HG02938 (cell line): ENCODE measurements around the gene NEK11.

Source experiments
- ATAC-seq: cut with Tn5 transposase; IDR thresholded peaks from one replicate; pipeline ENCODE4 v1.9.1; 2021; ENCODE audit warnings: mild to moderate bottlenecking, moderate library complexity; ENCODE audit not compliant: unreplicated experiment

The NEK11 gene

DNA sequence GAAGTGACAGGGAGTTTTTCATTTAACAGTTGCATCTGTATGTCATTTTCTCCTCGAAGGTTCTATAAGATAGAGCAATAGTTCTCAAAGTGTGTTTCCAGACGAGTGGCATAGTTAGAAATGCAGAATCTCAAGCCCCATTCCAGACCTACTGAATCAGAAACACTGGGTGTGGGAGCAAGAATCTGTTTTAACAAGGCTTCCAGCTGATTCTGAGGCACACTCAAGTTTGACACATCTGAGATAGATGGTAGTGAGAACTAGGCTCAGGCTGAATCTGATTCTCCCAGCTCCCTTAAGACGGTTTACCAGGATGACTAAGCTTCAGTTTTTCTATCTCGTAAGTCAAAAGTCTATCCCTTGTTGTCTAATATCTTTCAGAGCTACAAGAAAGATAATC lies 195.1 kb downstream of the NEK11 start:
- ATAC-seq: no peak

DNA sequence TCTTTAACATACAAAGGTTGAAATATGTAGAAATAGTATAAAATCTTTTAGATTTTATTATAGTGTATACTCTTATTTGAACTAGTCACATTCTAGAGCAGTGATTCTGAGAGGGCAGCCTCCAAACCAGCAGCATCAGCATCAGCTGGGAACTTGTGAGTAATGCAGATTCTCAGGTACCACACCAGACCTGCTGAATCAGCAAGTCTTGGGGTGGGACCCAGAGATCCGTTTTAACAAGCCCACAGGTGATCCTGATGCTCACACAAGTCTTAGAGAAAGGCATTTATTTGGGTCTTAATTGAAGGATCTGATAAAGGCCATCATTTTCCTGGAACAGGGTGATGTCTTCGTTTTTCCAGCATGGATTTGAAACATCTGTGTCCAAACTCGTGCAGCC lies 195.9 kb downstream of the NEK11 start:
- no peak for ATAC-seq

DNA sequence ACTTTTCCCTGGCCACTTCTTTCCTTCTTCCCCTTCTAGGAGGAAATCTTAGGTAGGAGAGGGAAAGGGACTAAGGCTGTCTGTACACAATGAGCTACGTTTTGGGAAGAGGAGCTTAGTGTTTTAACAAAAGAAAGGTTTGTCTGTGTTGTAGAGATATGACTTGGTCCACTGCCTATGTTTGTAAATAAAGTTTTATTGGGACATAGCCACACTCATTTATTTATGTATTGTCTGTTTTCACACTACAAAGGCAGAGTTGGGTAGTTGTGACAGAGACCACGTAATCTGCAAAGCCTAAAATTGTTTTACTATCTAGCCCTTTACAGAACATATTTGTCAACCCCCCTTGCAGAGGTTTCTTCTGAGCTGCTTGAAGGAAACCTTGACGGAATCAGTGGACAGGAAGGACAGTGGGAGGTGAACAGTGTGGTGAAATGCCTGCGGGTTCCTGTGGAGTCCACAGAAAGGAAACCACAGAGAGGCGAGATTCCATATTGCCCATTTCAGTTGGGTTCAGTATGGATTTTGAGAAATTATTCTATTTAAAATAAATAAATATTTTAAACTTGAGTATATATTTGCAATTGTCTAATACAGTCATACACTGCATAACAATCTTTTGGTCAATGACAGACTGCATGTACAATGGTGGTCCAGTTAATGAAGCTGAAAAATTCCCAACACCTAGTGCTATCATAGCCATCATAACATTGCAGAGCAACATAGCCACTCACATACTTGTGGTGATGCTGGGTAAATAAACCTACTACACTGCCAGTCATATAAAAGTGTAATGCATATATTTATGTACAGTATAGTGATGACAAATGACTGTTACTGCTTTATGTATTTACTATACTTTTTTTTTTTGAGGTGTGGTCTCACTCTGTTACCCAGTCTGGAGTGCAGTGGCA lies 197.0 kb downstream of the NEK11 start:
- ATAC-seq: no peak

- no peak for ATAC-seq
These were observed 198.3 kb downstream of the NEK11 start for GRCh38 chr3:131224886-131225550.

DNA sequence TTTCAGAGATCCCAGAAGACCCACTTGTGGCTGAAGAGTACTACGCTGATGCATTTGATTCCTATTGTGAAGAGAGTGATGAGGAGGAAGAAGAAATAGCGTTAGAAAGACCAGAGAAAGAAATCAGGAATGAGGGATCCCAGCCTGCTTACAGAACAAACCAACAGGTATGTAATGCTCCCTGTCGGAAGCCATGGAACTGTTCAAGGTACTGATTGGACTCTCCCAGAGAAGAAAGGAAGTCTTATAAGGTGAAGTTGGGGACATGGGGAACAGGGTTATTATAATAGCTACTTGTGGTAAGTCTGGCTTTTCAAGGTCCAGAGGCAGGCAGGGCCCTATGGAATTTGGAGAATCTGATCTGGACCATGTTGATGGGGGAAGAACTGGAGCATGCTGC lies 201.8 kb downstream of the NEK11 start:
- no peak for ATAC-seq

DNA sequence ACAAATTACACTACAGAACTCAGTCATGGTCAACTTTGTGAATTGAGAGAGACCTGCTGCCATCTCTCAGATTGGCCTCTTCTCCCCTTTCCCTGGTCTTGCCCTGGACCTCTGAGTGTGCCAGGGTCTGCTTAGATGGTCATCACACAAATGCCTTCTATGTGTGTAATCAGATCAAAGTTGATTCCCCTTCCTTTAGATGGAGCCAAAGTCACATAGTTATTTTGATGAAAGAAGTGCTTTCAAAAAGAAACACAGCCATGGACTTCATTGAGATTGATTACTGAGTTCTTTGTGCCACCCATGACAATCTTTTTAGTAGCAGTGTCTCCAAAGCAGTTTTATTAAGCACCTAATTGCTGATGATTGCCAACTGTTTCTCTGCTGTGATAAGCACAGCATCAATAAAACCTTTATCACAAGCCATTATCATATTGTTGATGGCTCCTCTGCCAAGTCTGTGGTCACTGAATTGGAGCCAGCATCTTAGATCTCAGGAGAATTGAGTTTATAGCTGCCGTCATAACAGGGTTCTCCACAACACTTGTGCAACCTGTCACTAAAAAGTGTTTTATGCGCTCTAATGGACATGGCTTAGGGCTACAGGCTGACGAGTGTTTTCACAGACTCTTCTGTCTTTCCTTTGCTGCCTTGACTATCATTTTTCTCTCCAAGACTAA lies 205.2 kb downstream of the NEK11 start:
- no peak for ATAC-seq

DNA sequence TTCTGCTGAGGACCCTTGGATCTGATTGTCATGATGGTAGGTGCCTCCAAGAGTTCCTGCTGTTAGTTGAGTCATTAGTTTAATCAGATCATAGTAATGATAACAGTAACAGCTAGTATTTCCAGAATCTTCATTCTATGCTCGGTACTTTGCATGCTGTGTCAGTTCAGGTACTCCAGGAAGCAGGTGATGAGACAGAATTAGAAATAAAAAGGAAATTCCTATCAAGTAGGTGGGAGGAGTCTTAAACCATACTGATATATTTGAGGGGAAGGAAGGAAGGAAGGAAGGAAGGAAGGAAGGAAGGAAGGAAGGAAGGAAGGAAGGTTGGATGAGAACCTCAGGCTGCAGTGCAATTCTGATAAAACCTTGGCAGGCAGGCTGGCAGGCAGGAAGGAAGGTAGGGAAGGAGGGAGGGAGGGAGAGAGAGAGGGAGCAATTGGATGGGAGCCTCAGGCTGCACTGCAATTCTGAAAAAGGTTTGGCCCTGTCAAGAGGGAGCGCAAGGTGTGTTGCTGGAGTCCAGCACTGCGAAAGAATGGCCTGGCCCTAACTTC lies 206.1 kb downstream of the NEK11 start:
- no peak for ATAC-seq

- no peak for ATAC-seq
These were observed 207.4 kb downstream of the NEK11 start for GRCh38 chr3:131233900-131234668.

- no peak for ATAC-seq
These were observed 209.7 kb downstream of the NEK11 start for GRCh38 chr3:131236421-131236820.

DNA sequence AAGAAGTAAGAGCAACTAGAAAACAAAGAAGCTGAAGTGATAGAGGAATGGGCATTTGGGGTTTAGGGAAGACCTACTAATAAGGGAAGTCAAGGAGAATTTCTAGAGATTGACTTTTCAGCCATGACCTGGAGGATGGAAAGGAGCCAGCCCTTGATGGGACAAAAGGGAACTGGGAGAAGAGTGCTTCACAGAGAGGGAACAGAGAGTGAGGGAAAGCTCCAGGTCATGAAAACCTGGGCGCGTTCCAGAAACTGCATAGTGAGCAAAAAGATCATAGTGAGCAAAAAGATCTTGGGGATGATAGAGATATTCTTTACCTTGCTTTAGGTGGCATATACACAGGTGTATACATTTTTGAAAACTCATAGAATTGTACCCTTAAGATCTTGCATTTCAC lies 211.8 kb downstream of the NEK11 start:
- ATAC-seq: no peak

- ATAC-seq: no peak
These were observed 212.6 kb downstream of the NEK11 start for GRCh38 chr3:131239267-131239666.

- no peak for ATAC-seq
These were observed 215.5 kb downstream of the NEK11 start for GRCh38 chr3:131242201-131242600.

GRCh38 chr3:131250466-131250865 lies 223.8 kb downstream of the NEK11 start:
- no peak for ATAC-seq

GRCh38 chr3:131260525-131260924 lies 233.8 kb downstream of the NEK11 start:
- ATAC-seq: no peak

DNA sequence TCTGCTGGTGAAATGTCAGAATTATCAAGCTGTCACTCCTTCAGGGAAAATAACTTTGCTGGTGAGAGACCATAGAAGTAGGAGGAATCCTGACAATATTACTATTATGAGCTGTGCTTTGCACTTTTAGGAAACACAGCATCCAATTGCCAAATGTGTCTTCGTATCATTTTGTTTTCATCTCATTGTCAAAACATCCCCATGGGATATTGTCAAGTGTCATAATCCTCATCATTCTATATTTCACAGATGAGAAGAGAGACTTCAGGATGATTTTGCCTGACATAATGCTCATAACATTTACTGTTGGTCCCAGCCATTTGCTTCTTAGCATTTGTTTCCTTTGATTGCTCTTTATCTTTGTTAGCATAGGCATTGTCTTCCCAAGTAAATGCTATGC lies 234.4 kb downstream of the NEK11 start:
- ATAC-seq: no peak

GRCh38 chr3:131275556-131275955 lies 248.9 kb downstream of the NEK11 start:
- ATAC-seq: no peak

DNA sequence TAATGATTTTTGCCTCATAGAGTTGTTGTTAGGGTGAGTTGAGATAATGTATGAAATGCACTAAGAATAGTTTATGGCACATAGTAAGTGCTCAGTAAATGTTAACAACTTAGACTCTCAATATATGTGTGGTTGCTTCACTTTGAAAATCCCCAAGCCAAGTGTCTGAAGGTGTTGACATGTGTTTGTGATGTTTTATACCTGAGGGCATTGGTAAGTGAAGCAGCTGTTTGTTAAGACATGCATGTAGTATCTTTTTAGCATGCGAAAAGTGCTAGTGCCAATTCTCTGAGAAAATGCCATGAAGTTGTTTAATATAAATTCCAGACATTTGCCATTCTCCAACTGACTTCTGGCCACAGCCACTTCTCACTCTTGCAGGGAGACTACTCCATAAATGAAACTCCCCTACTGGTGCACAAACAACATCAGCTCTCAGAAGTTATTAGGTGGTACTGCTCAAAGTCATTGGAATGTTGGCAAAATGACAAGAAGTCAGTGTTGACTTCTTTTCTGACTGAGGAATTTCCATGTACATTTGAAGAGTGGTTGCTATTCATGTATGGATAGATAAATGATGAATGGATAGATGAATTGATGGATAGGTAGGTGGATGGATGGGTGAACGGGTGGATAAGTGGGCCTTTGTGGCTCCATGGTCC lies 251.3 kb downstream of the NEK11 start:
- no peak for ATAC-seq

DNA sequence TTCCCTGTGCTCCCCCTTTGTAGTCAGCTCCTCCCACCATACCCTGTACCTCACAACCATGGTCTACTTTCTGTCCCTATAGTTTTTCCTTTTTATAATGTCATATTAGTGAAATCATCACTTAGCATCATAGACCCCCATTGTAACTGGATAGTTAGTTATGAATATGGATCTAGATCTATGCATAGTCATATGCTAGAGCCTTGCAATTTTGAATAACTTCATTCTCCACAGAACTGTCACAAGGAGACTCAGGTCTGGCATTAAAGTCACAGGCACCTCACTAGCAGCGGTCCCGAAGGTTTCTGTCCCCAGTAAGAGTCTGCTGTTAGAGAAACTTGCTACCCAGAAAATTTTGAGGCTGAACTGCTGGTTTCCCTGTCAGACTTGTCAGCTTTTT lies 252.9 kb downstream of the NEK11 start:
- ATAC-seq: no peak

- no peak for ATAC-seq
These were observed 255.7 kb downstream of the NEK11 start for GRCh38 chr3:131282379-131282778.

DNA sequence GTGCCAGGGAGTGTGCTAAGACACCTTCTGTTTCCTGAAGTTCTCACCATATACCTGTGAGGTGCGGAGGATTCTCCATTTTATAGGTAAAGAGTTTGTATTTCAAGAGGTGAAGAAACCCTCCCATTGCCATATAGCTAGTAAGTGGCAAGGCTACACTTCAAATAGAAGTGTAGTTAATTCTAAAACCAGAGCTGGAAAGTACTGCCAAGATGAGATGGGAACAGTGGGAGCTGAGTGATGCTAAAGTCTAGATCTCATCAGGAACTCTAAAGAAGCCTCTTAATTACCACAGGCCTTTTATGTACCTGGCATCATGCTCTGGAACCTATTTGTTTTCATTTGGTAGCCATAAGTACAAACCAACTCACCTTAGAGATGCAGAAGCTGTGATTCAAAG lies 256.3 kb downstream of the NEK11 start:
- ATAC-seq: no peak
